Peyer's patch (tissue), 4 donors: Measurements from ENCODE around the gene TLK2. TPM values are rescaled to one million over a fixed set of nuclear protein-coding genes. Genes with fewer than 3 reads are reported as not detected.

Source experiments
- DNase-seq, 3 donors: peaks; one replicate each; pipeline ENCODE4 v3.0.0-alpha.2; 2017 to 2019
- H3K27ac ChIP-seq, 4 donors: fragments of 200-600 bp; sonication (generic); one replicate each; pipeline ENCODE4 v1.5.1; 2016 to 2019
- H3K27me3 ChIP-seq, 2 donors: fragments of 200-600 bp; sonication (generic); one replicate each; pipeline ENCODE4 v1.5.1; 2019
- H3K36me3 ChIP-seq, 3 donors: fragments of 200-600 bp; sonication (generic); one replicate each; pipeline ENCODE4 v1.5.1; 2016 to 2019
- H3K4me1 ChIP-seq, 4 donors: fragments of 200-600 bp; sonication (generic); one replicate each; pipeline ENCODE4 v1.5.1; 2016 to 2019
- H3K4me3 ChIP-seq, 4 donors: fragments of 200-600 bp; sonication (generic); 1 replicate in 3 of 4; 2 replicates in 1 of 4; pipeline ENCODE4 v1.5.1; 2016 to 2019; ENCODE audit warnings: mild to moderate bottlenecking in 1 of 4
- H3K9me3 ChIP-seq, 4 donors: fragments of 200-600 bp; sonication (generic); one replicate each; pipeline ENCODE4 v1.5.1; 2016 to 2019; ENCODE audit warnings: mild to moderate bottlenecking in 1 of 4
- POLR2A ChIP-seq, 2 donors: fragments of 450-650 bp; IDR thresholded peaks; one replicate each; pipeline ENCODE4 v1.5.1; 2017; ENCODE audit warnings: antibody characterized with exemption in 2 of 2, mild to moderate bottlenecking in 2 of 2, moderate library complexity in 2 of 2
- total RNA-seq, 4 donors: library from RNA; depleted of rRNA; stranded (reverse); fragments of >200 nt; gene quantifications; one replicate each; pipeline ENCODE4 v1.1.0, GENCODE V29; 2016
- TF ChIP-seq, protein P1 (sequence below), 6 experiments: fragments of 450-650 bp in 4 of 6; fragments of 200-600 bp in 2 of 6; sonication (generic) in 1 of 6; IDR thresholded peaks; one replicate each; pipeline ENCODE4 v1.5.1; 2017 to 2019; ENCODE audit warnings: antibody characterized with exemption in 6 of 6, mild to moderate bottlenecking in 3 of 6, moderate library complexity in 1 of 6

The TLK2 gene
- total RNA-seq, 4 donors from 2014 or later = 33.8 to 65.2 (median 49.3) TPM

GRCh38 chr17:62625184-62625869 is 146.7 kb downstream of the TLK2 start:
- Histone ChIP-seq H3K4me3 (no peak overlapping the region), H3K27ac (no peak overlapping the region), H3K9me3 (no peaks in the 10 kb centered on the region), H3K27me3 (peaks cover 0 to 4% of the 10 kb centered on the region in 2 donors), H3K4me1 (peaks cover 0 to 17% (median 0%) of the 10 kb centered on the region in 4 donors), H3K36me3 (no peaks in the 10 kb centered on the region)
- no peak for DNase-seq
- TF ChIP-seq POLR2A (IDR thresholded peaks at IDR 0.05) = no peak
- TF ChIP-seq, protein P1, sequence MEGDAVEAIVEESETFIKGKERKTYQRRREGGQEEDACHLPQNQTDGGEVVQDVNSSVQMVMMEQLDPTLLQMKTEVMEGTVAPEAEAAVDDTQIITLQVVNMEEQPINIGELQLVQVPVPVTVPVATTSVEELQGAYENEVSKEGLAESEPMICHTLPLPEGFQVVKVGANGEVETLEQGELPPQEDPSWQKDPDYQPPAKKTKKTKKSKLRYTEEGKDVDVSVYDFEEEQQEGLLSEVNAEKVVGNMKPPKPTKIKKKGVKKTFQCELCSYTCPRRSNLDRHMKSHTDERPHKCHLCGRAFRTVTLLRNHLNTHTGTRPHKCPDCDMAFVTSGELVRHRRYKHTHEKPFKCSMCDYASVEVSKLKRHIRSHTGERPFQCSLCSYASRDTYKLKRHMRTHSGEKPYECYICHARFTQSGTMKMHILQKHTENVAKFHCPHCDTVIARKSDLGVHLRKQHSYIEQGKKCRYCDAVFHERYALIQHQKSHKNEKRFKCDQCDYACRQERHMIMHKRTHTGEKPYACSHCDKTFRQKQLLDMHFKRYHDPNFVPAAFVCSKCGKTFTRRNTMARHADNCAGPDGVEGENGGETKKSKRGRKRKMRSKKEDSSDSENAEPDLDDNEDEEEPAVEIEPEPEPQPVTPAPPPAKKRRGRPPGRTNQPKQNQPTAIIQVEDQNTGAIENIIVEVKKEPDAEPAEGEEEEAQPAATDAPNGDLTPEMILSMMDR (IDR thresholded peaks at IDR 0.05) = no peak

DNA sequence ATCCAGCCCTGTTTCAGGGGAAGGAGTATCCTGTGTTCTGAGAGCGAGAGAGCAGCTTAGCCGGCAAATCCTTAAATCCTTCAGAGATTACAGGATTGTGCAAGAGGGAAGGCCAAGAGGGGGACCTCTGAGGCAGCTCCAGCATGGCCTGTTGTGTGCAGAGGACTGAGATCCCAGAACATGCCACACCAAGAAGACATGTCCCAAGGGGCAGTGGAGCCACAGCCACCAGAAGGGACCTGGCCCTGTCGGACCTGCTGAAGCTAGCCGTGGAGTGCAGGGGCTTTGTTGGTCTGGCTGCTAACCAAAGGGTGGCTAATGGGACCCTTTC is 147.2 kb downstream of the TLK2 start:
- Histone ChIP-seq H3K36me3 (no peaks in the 10 kb centered on the region), H3K27ac (peak overlapping the region in 1 of 4 donors; percentile 23), H3K4me3 (no peak overlapping the region), H3K9me3 (no peaks in the 10 kb centered on the region), H3K27me3 (peaks cover 0 to 4% of the 10 kb centered on the region in 2 donors), H3K4me1 (peaks cover 0 to 17% (median 0%) of the 10 kb centered on the region in 4 donors)
- no peak for DNase-seq
- TF ChIP-seq, protein P1 (IDR thresholded peaks at IDR 0.05) = no peak
- no peak for TF ChIP-seq POLR2A (IDR thresholded peaks at IDR 0.05)

DNA sequence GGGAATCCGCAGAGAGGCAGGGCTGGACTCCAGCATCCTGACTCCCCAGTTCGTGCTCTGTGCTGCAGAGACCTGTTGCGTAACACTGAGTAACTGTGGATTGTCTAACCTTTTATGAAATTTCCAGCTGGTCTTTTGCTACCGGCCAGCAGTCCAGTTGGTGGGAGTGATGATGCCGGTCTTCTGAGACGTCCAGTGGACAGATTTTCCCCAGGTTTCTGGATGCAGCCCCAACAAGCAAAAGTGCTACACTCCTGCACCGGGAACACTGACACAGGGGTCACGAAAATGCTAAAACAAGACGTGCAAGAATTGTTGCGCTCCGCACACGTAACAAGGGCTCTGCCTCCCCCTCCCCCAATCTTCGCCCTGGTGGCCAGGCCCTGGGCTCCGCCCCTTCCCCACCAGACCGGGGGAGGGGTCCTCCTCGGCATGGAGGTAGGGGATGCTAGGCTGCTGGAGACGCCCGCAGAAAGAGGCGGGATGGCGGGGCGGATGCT is 148.1 kb downstream of the TLK2 start:
- Histone ChIP-seq H3K27ac (peak overlapping the region; percentile 68 to 91 (median 73)), H3K4me1 (peaks cover 0 to 17% (median 0%) of the 10 kb centered on the region in 4 donors), H3K36me3 (no peaks in the 10 kb centered on the region), H3K4me3 (peak overlapping the region; percentile 38 to 68 (median 51)), H3K9me3 (no peaks in the 10 kb centered on the region), H3K27me3 (peaks cover 0 to 4% of the 10 kb centered on the region in 2 donors)
- TF ChIP-seq, protein P1 (IDR thresholded peaks at IDR 0.05) = no peak
- no peak for TF ChIP-seq POLR2A (IDR thresholded peaks at IDR 0.05)
- DNase-seq = no peak

- H3K36me3 ChIP-seq = no peaks in the 10 kb centered on the region
- no peak for TF ChIP-seq POLR2A (IDR thresholded peaks at IDR 0.05)
- TF ChIP-seq, protein P1 (IDR thresholded peaks at IDR 0.05) = no peak
- peak within 1 kb of the TSS; percentile 68 to 91 (median 73) for H3K27ac ChIP-seq
- peaks cover 0 to 17% (median 0%) of the 10 kb centered on the region in 4 donors for H3K4me1 ChIP-seq
- H3K4me3 ChIP-seq = peak within 1 kb of the TSS; percentile 38 to 68 (median 51)
- H3K9me3 ChIP-seq = no peaks in the 10 kb centered on the region
- DNase-seq = peak in 1 of 3 donors; percentile 61
- H3K27me3 ChIP-seq = peaks cover 0 to 4% of the 10 kb centered on the region in 2 donors
These were observed 148.7 kb downstream of the TLK2 start, which contains the start of gene MRC2 for GRCh38 chr17:62627219-62627903. Gene MRC2 (plus strand): TSS chr17:62627670. CDS start chr17:62627803, 133 bp downstream.

DNA sequence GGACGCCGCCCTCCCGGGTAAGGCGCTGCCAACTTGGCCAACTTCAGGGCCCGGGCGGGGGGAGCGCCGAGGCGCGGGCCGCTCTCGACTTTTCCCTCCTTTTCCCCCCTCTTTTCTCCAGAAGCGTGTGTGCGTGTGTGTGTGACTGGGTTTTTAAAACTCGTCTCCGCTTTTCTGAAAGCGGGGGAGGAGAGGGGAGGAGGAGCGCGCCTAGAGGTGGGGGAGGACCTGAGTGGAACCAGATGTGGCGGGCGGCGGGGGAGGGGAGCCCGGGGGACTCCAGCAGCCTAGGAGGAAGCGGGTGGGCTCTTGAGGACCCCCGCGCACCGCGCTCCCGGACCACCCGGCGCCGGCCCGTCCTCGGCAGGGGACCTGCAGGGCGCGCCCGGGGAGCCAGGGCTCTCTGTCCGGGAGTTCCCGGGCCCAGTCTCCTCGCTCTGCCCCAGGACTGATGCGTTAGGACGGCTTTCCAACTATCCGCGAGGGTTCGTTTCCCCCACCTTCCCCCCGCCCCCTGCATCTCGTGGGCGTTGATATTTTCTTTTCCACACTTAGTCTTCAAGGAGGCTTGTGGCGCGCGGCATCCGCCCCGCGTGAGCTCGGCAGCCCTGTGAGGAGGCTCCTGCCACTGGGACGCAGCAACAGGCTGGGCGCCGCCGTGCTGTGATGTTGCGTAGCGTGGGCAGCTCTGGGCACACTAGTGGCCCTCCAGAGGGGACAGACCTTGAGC is 149.4 kb downstream of the TLK2 start:
- Histone ChIP-seq H3K27me3 (peaks cover 0 to 4% of the 10 kb centered on the region in 2 donors), H3K4me3 (peak overlapping the region; percentile 38 to 68 (median 51)), H3K27ac (peak overlapping the region; percentile 68 to 91 (median 73)), H3K4me1 (peaks cover 0 to 17% (median 0%) of the 10 kb centered on the region in 4 donors), H3K36me3 (no peaks in the 10 kb centered on the region), H3K9me3 (no peaks in the 10 kb centered on the region)
- no peak for TF ChIP-seq POLR2A (IDR thresholded peaks at IDR 0.05)
- TF ChIP-seq, protein P1 (IDR thresholded peaks at IDR 0.05) = no peak
- no peak for DNase-seq
